GM10847 (cell line): Measurements from ENCODE around the gene MT4.

ENCODE experiments used
- POLR2A ChIP-seq: IDR thresholded peaks from 2 replicates; pipeline ENCODE4 v1.6.1; 2011; ENCODE audit not compliant: insufficient read length; ENCODE audit errors: extremely low read depth

MT4 gene

DNA sequence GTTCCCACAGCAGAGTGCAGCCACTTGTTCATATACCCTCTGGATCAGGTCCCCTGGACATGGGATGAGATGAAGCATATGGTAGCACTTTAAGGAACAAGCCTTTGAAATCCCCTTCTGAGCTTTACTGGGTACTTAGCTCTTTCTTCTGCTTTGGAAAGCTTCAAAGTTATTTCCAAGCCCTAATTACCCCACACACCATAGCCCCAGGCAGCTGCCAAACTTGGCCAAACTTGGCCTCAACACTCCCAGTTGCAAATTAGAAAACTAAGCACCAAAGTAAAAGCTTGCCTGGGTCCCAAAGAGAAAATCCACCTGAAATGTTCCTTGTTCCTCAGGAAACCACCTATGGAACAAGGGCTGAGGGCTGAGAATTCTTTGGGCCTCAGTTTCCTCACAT, 15.7 kb upstream of the MT4 start:
- no peak for TF ChIP-seq POLR2A

DNA sequence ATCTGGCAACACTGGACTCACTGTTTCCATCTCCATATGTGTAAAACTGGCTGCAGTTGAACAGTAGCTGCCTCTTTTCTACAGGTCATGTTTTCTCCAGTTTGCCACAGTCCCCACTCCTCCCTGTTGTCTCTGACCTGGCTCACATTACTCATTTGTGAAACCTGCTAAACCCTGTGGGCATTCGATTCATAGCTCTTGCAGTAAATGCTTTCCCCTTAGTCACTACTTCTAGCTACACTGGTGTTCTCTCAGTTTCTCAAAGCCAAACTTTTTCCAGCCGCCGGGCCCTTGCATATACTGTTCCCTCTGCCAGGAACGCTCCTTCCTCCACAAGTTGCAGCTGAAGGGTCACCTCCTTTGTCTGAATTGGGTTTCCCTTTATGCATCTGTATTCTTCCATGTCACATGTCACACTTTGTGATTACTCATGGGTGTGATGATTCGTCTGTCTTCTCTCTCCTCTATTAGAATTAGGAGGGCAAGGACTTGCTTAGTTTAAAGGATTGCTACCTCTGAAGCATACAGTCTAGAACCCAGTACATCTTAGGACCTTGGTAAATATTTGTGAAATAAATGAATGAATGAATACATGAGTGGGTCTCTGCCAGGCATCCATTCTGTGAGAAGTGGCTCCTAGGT, 15.0 kb upstream of the MT4 start:
- no peak for TF ChIP-seq POLR2A

DNA sequence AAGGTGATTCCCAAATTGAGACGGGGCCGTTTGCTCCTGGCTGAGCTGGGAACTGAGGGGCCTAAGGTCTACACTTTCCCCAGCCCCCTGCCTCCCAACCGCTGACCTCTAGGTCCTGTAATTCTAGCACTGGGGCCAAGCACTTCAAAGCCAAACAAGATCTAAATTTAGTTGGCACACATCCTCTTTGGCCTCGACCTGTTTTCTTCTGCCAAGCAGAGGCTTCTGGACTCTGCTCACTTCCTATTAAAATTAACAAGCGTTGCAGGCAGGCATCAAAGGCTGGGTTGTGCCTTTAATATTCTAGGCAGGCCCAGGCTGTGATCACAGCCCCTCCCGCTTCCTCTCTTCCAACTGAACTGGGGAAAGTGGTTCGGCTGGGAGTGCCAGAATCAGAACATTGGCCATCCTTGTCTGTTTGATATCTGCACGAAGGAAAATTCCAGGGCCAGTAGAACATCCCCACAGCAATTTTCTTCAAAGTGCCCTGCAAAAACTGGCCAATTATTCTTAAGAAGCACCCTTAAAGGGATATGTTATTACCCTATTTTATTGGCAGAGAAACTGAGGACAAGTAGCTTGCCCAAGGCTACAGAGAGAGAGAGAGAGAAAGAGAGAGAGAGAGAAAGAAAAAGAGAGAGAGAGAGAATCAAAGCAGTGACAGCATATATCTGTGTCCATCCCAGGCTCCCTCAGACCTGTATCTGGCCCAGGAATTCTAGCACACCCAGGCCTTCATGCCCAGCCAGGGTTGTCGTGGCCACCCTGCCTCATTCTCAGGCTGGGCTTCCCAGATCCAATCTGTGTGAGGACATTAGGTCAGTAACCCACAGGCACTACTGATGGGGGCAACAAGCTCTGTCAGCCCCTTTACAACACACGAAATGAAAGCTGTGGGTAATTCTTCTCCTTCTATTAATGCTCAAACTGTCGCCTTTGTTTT, 12.8 kb upstream of the MT4 start:
- no peak for TF ChIP-seq POLR2A

DNA sequence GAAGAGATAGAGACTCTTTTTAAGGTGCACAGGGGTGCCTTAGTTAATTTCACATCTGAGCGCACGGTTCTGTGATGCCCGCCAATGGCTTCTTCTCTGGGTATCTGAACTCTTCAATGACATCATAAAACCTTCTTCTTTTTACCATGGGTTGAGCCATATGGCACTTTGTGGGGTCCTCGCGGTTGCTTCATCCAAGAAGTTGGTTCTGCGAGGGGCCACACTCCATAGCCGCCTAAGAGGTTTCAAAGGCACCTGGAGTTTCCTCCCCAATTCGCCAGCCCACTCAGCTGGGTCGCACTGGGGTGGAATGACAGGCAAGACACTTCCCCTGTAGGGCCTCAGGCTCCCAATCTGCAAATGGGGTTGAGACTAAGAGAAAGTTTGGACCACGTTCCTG, 10.4 kb upstream of the MT4 start:
- TF ChIP-seq POLR2A: no peak

DNA sequence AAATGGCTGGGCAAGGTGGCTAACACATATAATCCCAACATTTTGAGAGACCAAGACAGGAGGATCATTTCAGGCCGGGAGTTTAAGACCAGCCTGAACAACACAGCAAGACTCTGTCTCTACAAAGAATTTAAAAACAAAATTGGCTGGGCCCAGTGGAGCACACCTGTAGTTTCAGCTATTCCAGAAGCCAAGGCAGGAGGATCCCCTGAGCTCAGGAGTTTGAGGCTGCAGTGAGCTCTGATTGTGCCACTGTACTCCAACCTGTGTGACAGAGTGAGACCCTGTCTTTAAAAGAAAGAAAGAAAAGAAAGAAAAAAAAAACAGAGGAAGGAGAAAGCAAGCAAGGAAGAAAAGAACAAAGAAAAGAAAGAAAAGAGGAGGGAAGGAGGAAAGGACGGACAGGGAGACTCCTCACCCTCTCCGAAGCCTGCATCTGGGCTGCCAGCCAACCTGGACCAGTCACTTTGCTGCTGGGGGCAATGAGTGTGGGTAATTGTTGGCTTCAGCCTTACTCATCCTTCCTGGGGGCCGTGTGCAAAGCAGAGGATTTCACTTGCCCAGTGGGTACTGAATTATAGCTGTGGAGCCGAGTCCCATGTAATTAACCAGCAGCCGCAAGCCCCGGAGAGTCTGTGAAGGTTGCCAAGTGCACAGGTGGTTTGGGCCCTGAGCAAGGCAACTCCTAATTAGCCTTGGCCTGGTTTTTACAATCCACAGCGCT, 6.7 kb upstream of the MT4 start:
- TF ChIP-seq POLR2A: no peak

DNA sequence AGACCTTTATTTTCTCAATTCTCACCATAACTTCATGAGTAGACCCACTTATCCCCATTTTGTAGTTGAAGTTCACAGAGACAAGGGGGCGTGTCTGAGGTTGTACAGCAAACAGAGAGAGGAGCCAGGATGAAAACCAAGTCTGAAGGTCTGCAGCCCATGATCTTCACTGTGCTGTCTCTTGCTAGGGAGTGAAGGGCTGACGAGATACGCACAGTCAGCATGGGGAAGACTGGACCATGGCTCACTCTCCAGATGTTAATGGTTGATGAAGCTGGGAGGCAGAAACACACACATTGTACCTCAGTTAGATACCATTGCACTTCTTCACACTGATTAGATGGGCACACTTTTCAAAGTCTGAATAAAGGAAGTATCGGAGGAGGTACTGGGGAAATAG, 5.8 kb upstream of the MT4 start:
- no peak for TF ChIP-seq POLR2A

DNA sequence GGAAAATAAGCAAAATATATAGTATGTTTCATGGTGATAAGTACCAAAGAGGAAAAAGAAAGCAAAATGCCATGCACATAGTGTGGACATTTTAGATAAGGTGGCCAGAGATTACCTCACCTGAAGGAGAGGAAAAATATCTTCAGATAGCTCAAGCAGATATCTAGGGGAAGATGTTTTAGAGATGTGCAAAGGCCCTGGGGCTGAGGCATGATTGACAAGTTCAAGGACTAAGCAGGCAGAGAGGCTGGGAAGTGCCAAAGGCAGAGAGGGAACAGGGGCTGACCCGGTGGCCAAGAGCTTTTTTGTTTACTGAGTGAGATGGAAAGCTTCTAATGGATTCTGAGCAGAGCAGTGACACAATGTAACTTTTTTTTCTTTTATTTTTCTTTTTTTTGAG, 4.4 kb upstream of the MT4 start:
- TF ChIP-seq POLR2A: no peak

DNA sequence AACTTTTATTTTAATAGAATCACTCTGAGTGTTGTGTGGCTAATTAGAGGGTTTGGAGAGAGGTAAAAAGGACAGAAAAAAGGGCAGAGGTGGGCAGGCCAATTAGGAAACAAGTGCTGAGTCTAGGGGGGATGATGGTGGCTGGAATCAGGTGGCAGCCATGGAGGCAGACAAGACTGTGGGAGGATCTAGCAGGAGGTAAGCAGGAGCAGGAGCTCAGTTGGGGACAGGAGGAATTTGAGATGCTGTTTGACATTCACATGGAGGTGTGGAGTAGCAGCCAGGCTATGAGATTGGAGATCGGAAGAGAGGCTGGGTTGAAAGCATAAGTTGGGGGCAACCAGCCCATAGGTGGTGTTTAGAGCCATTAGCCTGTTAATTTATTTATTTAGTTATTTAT, 3.7 kb upstream of the MT4 start:
- no peak for TF ChIP-seq POLR2A

DNA sequence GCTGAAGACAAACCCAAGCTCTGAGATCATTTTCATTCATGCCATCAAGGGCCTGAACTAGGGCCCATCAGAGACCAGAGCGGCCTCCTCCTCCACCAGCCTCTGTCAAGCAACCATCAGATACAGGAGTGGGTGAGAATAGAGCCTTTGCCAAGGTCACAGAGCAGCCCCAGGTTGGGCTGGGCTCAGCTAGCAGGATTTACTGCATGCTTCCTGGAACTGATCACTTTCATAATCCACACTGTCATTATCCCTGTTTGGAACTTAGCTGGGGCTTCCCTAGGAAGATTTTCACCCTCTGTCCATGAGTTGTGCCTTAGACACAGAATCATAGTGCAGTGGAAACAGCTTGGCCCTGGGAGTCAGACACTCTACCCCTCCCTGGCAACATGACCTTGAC, 5.1 kb downstream of the MT4 start:
- TF ChIP-seq POLR2A: no peak

DNA sequence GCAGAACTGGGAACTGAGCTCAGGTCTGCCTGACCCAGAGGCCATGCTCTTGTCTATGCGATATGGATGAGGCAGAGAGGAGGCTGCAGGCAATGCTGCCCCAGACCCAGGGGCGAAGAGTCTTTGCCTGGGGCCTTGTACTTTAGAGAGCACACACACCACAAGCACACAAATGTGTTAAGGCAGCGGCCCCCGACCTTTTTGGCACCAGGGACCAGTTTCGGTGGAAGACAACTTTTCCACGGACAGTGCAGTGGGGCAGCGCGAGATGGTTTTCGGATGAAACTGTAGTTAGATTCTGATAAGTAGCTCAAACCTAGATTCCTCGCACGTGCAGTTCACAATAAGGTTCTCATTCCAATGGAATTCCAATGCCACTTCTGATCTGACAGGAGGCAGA, 6.7 kb downstream of the MT4 start:
- no peak for TF ChIP-seq POLR2A

DNA sequence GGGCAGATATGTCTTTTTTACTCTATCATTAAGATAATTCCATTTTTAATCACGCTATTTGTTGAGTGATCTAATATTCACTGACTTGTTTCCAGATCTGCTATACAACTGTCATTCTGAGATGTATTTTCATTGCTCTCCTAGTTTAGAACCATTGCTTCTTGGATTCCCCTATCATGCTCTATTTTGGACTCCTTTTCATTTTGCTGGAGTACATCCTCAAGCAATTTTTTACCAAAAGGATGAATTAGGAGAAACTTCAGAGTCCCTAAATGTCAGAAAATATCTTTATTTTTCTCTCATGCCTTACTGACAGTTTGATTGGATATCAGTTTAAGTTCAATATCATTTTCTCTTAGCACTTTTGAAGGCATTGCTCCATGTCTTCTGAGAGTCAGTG, 9.8 kb downstream of the MT4 start:
- no peak for TF ChIP-seq POLR2A

DNA sequence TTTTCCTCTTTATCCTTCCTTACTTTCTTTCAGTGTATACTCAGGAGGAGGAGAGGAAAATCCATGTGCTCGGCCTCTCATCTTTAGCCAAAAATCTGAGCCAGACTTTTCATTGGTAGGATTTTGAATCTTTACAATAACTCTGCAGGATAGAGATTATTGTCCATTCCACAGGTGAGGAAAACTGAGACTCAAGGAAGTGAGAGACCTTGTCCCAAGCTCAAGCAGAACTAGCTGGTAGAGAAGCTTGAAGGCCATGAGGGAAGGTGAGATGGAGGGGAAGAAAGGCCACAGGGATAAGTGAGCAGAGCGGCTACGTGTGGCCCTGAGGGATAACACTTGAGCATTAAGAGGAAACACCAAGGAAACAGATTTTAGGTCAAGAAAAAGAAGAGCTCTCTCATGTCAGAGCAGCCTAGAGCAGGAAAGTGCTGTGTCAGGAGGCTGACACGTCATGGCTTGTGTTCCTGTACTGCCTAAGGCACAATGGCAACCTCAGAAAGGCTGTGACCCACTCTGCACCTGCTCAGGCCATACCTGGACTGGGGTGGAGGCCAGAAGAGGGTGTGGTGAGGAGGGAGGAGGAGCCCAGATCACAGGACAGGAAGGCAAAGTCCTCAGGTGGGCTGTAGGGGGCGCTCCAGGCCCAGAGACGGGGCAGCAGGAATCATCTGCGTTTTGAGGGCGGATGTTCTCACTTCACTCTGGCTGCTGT, 11.9 kb downstream of the MT4 start:
- no peak for TF ChIP-seq POLR2A

DNA sequence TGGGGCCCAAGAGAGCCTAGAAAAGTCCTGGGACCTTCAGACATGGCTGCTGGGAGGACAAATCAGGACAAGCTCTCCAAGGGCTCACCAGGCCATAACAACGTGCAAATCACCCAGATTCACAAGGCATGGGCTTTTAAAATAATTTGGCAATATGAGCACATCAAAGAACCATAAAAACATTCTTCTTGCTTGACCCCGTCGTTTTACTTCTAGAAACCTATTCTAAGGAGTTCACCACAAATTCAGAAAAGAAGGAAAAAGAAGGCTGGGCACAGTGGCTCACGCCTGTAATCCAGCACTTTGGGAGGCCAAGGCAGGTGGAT, 12.4 kb downstream of the MT4 start:
- TF ChIP-seq POLR2A: no peak

DNA sequence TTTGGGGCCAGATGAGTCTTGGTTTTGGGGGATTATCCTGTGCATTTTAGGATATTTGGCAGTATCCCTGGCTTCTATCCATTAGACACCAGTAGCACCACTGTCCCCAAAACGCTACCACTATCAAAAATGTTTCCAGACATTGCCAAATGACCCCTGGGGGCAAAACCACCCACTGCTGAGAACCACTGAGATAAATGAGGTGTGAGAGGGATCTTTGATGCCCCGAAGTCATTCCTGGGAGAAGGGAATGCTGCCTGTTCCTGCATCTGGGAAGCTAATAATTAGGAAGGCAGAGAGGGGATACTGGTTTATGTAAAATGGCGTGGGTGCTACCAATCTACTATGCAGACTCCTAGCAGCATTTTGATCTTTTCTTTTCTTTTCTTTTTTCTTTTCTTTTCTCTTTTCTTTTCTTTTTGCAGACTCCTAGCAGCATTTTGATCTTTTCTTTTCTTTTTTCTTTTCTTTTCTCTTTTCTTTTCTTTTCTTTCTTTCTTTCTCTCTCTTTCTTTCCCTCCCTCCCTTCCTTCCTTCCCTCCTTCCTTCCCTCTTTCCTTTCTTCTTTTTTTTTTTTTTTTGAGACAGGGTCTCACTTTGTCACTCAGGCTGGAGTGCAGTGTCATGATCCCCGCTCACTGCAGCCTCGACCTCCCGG, 15.6 kb downstream of the MT4 start:
- TF ChIP-seq POLR2A: no peak
